HS-27A (cell line): ENCODE data around the gene STARD10.

Experiments used
- DNase-seq: peaks from one replicate; pipeline ENCODE4 v3.0.0-alpha.2; 2012; ENCODE audit warnings: low read depth, missing footprints

The STARD10 gene

GRCh38 chr11:72724851-72725723 is 68.8 kb downstream of the STARD10 start:
- DNase-seq, result peak; percentile 68

- DNase-seq, result no peak
Observed at GRCh38 chr11:72724021-72724551, 69.8 kb downstream of the STARD10 start.

GRCh38 chr11:72723508-72723907 is 70.3 kb downstream of the STARD10 start:
- DNase-seq, result no peak

GRCh38 chr11:72722050-72722748 is 71.6 kb downstream of the STARD10 start:
- peak; percentile 75 for DNase-seq

GRCh38 chr11:72721689-72722049 is 72.2 kb downstream of the STARD10 start:
- no peak for DNase-seq

GRCh38 chr11:72721276-72721675 is 72.6 kb downstream of the STARD10 start:
- DNase-seq, result no peak

- no peak for DNase-seq
Observed at GRCh38 chr11:72720784-72721183, 73.1 kb downstream of the STARD10 start.

GRCh38 chr11:72720047-72720446 is 73.8 kb downstream of the STARD10 start:
- no peak for DNase-seq

GRCh38 chr11:72719551-72719950 is 74.3 kb downstream of the STARD10 start:
- DNase-seq, result no peak

- DNase-seq, result no peak
Observed at GRCh38 chr11:72719144-72719543, 74.7 kb downstream of the STARD10 start.

- no peak for DNase-seq
Observed at GRCh38 chr11:72718101-72718501, 75.7 kb downstream of the STARD10 start.

- no peak for DNase-seq
Observed at GRCh38 chr11:72716788-72717435, 76.9 kb downstream of the STARD10 start.

- DNase-seq, result no peak
Observed at GRCh38 chr11:72716290-72716689, 77.6 kb downstream of the STARD10 start.

GRCh38 chr11:72712841-72713240 is 81.0 kb downstream of the STARD10 start:
- DNase-seq, result no peak

- DNase-seq, result no peak
Observed at GRCh38 chr11:72712168-72712751, 81.6 kb downstream of the STARD10 start.

- no peak for DNase-seq
Observed at GRCh38 chr11:72711141-72711540, 82.7 kb downstream of the STARD10 start.

- DNase-seq, result no peak
Observed at GRCh38 chr11:72710278-72710677, 83.6 kb downstream of the STARD10 start.

GRCh38 chr11:72709478-72710238 is 84.2 kb downstream of the STARD10 start:
- no peak for DNase-seq

- no peak for DNase-seq
Observed at GRCh38 chr11:72707032-72707431, 86.8 kb downstream of the STARD10 start.

- DNase-seq, result no peak
Observed at GRCh38 chr11:72706579-72706978, 87.3 kb downstream of the STARD10 start.
